ELR (cell line): ENCODE data around the gene TMEM270.

ENCODE experiments used
- DNase-seq: peaks from one replicate; pipeline ENCODE4 v3.0.0-alpha.2; 2015; ENCODE audit warnings: low read depth

TMEM270 gene

DNA sequence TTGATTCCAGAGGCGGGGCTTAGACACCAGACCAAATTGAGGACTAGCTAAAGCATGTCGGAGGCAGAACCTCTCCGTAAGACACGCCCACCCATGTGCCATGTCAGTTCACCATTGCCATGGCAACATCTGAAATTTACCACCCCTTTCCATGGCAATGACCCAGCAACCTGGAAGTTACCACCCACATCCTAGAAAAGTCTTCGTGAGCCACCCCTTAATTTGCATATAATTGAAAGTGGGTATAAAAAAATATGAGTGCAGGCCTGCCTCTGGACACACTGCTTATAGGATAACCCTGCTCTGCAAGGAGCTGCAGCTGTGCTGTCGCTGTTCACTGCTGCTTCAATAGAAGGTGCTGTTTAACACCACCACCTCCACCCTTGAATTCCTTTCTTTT lies 28.0 kb downstream of the TMEM270 start:
- DNase-seq, result no peak

DNA sequence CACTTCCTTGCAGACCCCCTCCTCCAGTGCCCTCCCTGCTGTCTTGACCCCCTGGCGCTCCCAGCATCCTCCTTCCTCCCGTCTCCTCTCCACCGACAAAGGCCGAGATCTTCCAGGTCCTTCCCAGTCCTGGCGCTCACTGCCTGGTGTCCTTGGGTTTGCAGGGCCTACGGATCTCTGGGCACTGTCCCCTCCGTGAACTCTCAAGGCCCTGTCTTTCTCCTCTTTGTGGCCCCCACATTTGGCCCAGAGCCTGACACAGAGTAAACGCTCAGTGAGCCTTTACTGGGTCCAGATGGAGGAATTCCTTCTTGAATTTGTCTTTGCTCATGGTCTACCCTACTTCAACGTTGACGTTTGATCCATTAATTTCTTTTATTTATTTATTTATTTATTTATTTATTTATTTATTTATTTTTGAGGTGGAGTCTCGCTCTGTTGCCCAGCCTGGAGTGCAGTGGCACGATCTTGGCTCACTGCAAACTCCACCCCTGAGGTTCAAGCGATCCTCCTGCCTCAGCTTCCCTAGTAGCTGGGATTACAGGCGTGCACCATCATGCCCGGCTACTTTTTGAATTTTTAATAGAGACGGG lies 29.7 kb downstream of the TMEM270 start:
- no peak for DNase-seq

DNA sequence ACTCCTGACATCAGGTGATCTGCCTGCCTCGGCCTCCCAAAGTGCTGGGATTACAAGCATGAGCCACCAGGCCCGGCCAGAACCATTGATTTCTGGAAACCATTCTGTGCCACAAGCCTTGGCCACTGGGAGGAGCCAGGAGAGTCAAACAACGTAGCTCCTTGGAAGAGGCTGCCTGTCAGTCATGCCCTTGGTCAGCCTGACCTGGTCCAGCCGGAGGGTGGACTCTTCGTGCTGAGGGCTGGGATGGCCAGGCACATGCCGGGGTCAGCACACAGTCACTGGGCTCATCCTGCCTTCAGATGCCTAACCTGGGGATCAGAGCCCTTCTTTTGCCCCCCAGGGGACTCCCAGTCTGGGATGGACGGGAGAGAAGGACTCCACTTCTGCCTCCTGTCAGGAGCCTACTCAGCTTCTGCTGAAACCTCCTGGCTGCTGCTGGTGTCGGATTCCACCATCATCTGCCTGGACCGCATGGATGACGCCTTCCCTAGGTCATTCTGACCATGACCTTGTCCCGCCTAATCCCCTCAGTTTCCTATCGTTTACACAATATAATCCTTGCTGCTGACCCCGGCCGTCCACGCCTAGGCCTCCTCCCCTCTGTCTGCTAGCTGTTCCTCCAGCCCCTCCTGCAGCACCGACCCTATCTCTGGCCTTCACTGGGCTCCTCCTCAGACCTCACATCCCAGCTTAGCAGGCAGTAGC lies 30.4 kb downstream of the TMEM270 start:
- DNase-seq, result peak; percentile 38

DNA sequence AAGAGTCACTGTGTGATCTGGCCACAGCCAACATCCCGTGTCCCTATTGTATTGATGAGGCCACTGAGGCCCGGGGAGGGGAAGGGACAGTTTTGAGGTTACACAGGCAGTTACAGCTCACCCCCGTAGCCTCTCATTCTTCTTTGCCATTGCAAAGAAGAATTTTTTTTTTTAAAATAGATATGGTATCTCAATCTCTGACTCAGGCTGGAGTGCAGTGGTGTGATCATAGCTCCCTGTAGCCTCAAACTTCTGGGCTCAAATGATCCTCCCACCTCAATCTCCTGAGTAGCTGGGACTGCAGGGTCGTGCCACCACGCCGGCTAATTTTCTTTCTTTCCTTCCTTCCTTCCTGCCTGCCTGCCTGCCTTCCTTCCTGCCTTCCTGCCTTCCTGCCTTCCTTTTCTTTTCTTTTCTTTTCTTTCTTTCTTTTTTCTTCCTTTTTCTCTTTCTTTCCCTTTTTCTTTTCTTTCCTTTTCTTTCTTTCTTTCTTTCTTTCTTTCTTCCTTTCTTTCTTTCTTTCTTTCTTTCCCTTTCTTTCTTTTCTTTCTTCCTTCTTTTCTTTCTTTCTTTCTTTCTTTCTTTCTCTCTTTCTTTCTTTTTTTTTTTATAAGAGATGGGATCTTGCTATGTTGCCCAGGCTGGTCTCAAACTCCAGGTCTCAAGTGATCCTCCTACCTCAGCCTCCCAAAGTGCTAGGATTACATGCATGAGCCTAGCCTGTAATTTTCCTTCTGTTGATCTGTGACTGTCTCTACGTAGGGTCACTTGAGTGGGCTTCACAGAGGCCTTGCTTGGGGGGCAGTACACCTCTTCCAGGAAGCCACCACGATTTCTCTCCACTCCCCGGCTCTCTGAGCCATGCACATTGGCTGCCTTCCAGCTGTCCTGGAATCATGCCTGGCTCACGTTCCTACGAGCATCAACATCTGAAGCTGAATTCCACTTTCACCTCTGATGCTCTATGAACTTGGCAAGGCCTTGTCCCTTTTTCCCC lies 31.3 kb downstream of the TMEM270 start:
- DNase-seq, result peak; percentile 70

DNA sequence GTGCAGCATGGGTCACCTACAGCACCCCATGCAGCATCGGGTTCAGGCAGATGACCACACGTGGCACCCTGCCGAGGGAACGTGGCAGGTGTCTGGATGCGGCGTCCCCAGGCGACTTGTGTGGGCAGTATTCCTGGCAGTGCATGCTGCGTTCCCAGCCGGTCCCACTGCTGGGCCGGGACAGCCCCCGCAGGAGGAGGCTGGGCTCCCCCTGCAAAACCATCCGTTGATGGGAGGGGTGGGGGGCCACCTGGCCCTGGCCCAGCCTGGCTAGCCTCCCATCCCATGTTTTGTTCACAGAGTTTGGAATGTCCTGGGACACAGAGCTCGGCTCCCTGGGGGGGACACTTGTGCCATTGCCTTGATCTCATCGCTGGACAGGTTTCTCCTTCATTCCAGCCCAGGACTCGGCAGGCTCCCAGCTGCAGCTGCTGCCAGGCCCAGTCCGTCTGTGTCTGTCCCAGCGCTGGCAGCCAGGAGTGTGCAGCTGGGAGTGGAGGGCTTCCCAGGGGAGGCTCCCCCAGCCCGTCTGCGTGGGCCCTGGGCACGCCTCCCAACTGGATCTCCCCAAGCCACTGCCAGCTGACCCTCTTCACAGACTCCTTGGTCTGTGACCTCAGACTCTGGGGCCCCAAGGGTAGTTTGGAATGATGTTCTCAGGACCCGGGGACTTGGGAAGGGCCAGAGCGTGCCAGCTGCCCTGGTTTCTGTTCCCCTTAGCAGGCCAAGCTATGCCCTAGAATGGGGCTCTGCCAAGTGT lies 32.6 kb downstream of the TMEM270 start:
- no peak for DNase-seq

DNA sequence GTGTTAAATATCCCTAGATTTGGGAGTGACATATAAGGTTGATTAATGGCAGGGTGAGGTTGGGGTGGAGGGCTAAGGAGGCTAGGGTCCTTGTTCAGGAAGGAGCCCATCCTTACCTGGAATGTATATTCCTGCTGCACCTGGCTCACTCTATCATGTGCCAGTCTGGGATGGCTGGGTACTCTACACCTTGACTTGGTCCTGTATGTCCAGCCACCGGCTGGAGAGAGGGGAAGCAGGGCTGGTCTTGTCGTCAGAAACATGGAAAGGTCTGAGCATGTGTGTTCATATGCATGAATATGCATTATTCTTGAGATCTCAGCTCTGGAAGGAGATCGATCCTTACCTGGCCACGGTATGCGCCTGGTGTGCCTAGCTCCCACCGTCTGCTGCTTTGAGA lies 33.2 kb downstream of the TMEM270 start:
- no peak for DNase-seq

DNA sequence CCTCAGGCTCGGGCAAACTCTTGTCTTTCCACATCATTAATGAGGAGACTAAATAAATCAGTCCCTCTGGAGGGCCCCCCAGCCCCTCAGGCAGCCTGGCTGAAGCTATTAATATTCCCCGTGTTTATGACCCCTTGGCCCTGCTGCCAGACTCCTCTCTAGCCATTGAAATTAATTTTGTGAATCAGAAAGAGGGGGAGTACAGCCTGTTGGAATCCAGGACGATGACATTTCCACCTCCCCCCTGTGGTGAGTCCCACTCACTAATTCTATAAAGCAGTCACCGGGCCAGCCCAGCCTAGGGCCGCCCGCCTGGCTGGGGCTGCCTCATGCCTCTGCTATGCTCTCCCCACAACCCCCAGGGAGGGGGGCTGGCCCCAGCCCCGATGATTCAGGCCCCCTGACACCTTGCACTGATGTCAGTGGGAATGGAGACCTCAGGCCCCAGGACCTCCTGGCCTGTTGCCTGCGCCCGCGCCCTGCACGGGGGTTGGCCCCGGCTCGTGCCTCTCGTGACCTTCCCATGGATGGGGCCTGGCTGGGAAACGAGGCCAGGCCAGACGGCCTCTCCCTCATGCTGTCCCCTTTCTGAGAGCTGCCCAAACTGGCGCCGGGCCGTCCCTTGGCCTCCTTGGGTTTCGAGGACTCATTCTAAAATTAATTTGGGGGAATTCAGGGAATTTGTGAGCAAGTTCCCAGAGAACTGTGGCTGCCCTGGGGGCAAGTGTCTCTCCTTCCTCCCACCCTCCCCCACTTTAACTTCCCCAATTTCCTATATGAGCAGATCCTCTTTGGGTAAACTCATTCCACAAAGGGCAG lies 34.0 kb downstream of the TMEM270 start:
- peak; percentile 98 for DNase-seq

DNA sequence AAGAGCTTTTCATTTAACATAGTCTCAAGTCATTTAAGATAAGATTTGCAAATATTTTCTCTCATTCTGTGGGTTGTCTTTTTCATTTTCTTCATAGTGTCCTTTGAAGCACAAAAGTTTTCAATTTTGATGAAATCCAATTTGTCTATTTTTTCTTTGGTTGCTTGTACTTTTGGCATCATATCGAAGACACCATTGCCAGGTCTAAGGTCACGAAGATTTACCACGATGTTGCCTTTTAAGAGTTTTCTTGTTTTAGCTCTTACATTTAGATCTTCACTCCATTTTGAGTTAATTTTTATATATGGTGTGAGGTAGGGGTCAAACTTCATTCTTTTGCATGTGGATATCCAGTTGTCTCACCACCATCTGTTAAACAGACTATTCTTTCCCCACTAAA lies 34.7 kb downstream of the TMEM270 start:
- no peak for DNase-seq

DNA sequence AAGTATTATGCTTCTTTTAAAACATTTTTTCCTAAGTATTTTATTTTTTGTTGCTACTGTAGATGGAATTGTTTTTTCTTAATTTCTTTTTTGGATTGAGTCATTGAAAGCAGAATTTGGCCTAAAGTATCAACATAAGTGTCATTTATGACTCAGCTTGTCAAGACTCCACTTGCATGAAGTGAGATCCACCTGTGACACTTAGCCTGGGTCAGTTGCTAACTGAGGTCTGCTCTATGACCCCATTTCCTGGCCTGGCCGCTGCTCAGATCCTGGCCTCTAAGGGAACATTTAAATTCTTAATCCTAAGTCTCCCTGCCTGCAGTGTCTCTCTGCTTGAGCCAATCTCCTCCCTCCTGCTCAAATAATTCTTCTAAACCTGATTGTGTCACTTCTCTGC lies 35.5 kb downstream of the TMEM270 start:
- DNase-seq, result peak; percentile 67

DNA sequence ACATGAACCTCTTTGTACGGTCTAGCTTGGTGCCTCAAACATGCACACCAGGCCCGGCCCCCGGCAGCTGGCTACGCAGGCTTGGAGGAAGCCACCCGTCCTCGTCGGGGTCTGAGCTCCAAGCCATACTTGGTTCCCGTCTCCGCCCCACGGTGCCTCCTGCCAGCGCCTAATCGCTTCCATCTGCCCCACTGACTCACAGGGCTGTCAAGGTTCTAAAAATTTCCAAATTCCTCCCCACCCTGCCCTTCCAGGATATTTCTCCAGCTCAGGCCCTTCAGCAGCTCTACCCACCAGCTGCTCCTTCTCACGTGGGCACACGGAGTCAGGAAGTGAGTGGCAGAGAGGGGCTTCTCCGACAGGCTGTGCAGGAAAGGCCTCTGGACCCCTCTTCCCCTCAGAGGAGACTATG lies 38.8 kb downstream of the TMEM270 start:
- DNase-seq, result peak; percentile 82

DNA sequence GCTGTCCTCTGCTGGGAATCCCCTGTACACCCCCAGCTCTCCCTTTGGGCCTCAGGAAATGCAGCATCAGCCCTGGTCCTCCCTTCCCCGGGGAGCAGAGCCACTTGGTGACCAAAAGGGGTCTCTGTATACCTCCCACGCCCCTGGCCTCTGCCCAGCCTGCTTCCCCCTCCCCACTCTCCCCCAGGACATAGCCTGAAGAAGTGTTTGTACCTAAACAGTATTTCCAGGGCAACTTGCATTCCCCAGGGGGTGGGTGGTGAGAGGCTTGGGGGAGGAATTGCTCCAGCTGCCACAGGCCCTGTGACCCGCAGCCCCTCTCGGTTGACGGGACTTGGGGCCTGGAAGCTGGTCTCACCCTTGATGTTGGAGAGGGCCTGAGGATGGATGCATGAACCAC lies 39.3 kb downstream of the TMEM270 start:
- DNase-seq, result no peak

DNA sequence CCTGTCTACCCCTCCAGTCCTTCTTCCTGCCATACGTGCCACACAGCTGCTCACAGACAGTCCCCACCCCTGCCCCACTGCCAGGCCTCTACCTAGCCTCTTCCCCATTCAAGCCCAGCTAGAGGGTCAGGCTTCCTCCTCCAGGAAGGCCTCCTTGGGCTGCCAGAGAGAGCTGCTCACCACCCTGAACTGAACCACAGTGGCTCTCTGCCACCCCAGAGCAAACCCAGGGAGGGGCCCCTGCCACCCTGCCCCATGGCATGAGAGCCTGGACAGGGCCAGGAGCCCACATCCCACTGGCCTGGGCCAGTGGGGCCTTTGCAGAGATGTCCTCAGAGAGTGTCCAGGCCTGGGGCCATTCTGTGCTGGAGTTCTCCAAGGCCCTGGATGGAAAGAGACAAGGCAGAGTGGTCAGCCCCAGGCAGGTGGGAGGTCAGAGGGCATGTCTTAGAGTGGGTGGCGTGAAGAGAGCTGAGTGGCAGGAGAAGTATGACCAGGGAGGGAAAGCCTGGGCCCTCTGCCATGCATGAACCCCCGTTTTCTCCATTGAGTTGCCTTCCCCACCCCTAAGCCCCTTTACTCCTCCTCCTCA lies 40.4 kb downstream of the TMEM270 start:
- DNase-seq, result no peak

DNA sequence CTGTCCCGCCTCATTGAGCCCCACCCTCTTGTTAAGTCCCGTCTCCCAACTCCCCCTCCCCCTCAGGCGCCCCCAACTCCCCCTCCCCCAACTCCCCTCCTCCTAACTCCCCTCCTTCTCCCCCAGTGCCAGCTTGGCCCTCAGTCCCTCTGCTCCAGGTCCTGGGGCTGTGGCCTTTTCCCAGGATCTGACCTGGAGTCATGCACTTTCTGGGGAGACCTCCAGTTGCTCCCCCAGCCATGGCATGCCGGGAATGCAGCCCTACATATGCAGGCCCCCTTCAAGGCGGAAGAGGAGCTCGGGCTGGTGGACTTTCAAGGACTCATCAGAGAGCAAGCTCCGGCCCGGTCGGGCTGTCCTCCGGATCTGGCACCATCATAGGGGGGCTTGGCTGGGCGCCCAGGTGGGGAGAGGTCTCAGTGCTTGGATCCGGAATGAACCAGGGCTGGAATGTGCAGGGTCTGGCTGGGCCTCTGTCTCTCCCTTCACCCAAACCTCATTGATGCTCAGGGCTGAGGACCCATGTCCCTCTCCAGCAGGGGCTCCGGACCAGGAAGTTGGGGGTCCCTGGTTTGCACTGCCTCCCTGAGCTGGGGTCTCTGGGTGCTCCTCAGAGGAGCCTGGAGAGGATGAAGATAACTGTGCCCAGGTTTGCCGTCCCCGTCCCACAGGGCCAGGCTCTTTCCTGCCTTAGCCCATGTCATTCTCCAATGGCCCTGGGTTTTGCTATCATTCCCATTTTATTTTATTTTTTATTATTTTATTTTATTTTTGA lies 41.1 kb downstream of the TMEM270 start:
- no peak for DNase-seq

DNA sequence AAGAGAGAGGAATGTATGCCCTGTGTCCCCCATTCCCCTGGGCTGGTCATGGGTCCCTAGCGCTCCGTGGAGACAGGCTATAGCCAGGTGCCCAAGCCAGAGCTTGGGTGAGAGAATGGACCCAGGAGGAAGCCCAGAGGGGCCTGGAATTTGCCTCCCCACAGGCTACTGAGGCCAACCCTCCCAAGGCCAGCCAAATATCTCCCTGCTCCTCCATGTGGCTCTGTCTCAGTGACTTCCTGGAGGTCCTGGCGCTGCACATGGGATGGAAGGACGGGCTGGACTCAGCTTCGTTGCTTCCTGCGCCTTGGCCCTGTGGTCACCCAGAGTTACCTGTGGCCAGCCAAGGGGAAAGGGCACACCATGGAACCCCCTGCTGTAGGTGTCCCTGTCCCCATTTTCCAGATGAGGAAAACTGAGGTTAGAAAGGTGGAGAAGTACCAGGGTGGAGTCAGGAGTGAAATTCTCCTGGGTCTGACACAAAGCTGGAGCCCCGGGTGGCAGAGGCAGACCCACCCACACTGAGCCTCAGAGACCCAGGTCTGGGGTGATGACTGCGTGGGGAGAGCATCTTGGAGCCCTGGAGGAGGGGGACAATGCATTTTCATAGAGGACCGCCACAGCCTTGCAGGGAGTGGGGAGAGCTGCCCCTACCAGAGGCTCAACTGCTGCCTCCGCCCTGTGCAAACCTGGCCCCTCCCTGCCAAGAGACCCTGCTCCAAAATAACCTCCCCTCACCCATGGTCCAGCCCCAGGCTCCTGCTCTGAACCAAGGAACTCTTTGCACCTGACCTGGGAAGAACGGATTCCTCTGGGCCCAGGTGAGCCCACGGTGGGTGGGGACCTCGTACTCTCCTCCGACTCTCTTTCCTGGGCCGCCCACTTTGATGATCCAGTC lies 42.6 kb downstream of the TMEM270 start:
- DNase-seq, result no peak

DNA sequence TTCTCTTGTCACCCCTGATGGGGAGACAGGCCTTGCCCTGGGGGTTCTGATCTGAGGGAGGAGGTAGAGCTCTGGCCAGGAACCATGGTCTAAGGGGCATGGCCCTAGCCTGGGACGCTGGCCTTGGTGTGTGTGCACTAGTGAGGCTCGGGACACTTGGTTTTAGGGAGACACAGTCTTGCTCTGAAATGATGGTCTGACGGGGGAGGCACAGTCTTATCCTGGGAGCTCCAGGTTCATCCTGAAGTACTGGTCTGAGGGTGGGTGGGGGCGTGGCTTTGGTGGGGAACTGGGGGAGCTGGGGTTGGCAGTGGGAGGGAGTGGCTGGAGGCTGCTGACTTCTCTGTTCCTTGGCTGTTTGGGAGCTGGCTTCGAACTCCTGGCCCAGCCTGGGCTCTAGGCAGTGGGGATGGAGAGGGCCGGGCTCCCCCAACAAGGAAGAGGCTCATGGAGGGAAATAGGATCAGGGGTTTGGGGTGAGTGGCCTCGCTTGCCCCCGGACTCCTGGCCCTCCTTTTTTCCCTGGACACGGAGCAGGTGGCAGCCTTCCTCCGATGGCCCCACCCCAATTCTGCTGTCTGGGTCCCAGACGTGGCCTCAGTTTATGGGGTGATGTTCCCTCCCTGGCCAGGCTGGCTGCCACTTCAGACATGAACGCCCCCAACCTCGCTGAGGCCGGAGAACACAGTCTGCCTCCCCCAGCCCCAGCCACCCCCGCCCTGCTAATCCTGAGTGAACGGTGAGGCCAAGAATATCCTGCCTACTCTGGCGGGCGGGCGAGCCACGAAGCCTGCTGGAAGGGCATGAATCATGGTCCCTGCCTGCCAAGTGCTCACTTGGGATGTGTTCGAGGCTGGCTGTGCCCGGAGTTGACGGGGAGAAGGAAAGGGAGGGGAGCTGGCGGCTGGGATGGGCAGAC lies 43.5 kb downstream of the TMEM270 start:
- DNase-seq, result no peak

DNA sequence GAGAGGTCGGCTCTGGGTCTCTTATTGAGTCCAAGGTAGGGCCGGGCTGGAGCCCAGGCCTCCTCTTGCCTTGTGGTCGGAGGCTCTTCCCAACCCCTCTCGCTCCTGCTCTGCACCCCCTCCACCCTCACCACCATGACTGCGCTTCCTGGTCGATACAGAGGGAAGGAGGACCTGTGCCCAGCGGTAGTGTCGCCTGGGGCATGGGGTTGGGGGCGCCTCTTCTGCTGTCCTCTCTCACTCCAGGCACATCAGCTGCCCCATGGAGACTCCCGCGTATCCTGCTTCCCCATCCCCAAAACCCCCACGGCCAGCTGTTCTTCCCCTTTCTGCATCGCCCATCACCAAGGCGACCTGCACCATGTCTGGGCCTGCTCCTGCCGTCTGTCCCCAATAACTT lies 44.4 kb downstream of the TMEM270 start:
- DNase-seq, result no peak

DNA sequence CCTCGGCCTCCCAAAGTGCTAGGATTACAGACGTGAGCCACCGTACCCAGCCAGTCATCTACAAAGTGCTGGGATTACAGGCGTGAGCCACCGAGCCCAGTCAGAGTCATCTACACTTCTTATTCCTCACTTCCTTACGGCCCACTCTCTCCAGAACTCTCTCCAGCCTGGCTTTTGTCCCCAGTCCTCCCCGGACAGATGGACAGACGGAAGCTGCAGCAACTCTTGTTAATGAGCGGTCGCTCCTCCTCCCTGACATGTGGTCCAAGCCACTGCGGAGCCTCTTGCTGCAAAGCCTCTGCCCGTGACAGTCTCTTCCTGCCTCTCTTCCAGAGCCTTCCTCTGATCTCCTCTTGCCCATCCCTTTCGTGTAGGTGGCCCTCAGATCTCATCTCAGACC lies 45.9 kb downstream of the TMEM270 start:
- DNase-seq, result no peak
